IPS-15b (cell line): ENCODE results near the gene CBLN2.

Experiments used
- H3K27me3 ChIP-seq: one replicate; pipeline ENCODE4 v1.6.1; 2013; ENCODE audit warnings: low read length; ENCODE audit not compliant: control insufficient read depth, insufficient read depth
- H3K36me3 ChIP-seq: one replicate; pipeline ENCODE4 v1.6.1; 2013; ENCODE audit warnings: low read length; ENCODE audit not compliant: control insufficient read depth, insufficient read depth
- H3K4me1 ChIP-seq: one replicate; pipeline ENCODE4 v1.6.1; 2013; ENCODE audit warnings: mild to moderate bottlenecking, low read length; ENCODE audit not compliant: control insufficient read depth, insufficient read depth
- H3K4me3 ChIP-seq: one replicate; pipeline ENCODE4 v1.5.1; 2013; ENCODE audit warnings: low read depth, low read length
- H3K9ac ChIP-seq: one replicate; pipeline ENCODE4 v1.6.1; 2013; ENCODE audit warnings: low read depth, mild to moderate bottlenecking, low read length
- H3K9me3 ChIP-seq: one replicate; pipeline ENCODE4 v1.6.1; 2013; ENCODE audit warnings: mild to moderate bottlenecking, low read length; ENCODE audit not compliant: control insufficient read depth, insufficient read depth

The CBLN2 gene

GRCh38 chr18:72539901-72540300, 4.2 kb downstream of the CBLN2 start:
- H3K27me3 ChIP-seq, result peaks cover 82% of the 10 kb centered on the region
- no peak overlapping the region for H3K9ac ChIP-seq
- H3K9me3 ChIP-seq, result no peaks in the 10 kb centered on the region
- no peaks in the 10 kb centered on the region for H3K4me1 ChIP-seq
- no peak overlapping the region for H3K4me3 ChIP-seq
- H3K36me3 ChIP-seq, result no peaks in the 10 kb centered on the region

DNA sequence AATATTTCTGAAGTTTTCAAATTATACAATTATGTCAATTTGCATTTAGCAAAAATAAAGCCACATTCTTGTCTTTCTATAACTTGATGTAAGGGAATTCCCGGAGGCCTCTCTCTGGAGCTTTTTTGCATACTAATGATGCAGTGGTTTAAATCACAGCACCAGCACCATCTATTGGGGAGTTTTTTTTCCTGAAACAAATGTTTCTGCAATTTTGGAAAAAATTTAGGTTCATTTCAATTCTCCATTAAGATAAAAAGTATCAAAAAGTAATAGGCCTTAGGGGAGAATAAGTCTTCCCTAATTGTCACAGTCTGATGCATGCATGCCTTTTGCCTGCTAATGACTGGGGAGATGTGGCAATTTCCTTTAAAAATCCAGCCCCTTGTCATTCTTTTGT, 13.5 kb downstream of the CBLN2 start:
- Histone ChIP-seq H3K9me3 (no peaks in the 10 kb centered on the region), H3K9ac (no peak overlapping the region), H3K27me3 (peaks cover 3% of the 10 kb centered on the region), H3K4me3 (no peak overlapping the region), H3K36me3 (no peaks in the 10 kb centered on the region), H3K4me1 (no peaks in the 10 kb centered on the region)

DNA sequence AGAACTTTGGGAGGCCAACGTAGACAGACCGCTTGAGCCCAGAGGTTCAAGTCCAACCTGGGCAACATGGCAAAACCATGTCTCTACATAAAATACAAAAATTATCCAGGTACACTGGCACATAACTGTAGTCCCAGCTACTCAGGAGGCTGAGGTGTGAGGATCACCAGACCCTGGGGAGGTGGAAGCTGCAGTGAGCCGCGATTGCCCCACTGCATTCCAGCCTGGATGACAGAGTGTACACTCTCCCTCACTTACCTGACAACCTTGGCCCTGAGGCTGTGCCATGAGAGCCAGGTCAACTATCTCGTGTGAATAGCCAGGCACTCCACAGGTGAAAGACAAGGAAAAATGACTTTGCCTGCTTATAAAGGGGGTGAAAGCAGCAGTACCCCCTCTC, 39.3 kb downstream of the CBLN2 start:
- H3K36me3 ChIP-seq, result no peaks in the 10 kb centered on the region
- no peak overlapping the region for H3K4me3 ChIP-seq
- no peaks in the 10 kb centered on the region for H3K9me3 ChIP-seq
- no peak overlapping the region for H3K9ac ChIP-seq
- no peaks in the 10 kb centered on the region for H3K27me3 ChIP-seq
- H3K4me1 ChIP-seq, result no peaks in the 10 kb centered on the region

DNA sequence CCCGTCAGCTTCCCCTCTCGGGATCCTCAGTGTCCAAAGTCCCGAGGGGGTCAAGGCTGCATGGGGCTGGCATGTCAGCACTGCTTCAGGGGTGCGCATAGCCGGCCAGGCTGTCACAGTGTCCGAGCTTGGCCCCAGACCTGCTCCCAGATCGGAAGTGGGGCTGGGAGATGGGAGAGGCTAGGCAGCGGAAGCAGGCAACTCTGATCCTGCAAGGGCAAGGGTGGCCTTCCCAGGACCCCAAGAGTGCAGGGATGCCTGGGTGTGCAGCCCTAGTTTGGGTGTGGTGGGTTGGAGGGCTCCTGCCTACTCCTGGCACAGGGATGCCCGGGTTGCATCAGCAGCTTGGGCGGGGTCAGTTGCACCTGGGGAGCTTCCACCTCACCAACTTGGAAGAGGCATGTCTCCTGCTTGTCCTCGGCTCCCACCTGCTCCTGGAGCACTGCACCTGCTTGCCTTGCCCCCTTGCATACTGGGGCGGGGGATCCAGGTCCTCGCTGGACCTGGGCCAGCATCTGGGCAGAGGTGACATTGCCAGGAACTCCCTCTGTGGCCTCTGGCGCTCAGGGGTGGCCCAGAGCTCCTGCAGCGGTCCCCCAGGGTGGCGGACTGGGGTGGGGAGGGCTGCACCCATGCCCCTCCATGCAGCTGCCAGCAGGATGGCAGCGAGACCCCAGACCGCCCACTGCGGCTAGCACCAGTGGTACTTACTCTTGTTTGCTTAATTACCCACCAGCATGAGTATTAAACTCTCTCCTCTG, 41.3 kb downstream of the CBLN2 start:
- H3K27me3 ChIP-seq, result no peaks in the 10 kb centered on the region
- no peak overlapping the region for H3K4me3 ChIP-seq
- H3K9me3 ChIP-seq, result no peaks in the 10 kb centered on the region
- no peaks in the 10 kb centered on the region for H3K36me3 ChIP-seq
- no peaks in the 10 kb centered on the region for H3K4me1 ChIP-seq
- no peak overlapping the region for H3K9ac ChIP-seq

DNA sequence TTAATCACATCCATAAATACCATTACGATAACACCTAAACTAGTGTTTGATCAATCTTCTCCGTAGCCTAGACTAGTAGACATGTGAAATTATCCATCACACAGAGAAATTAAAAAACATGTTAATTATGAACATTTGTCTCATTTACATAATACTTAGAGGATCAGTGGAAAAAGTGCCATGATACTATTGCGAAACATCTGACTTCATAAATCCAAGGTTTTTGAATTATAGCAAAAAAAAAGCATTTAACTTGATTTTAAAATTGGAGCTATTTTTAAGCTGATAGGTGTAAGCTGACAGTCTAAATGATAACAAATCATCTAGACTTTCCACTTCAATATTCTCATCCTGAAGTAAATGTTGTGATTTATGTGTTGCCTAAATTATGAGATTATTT, 51.6 kb downstream of the CBLN2 start:
- no peak overlapping the region for H3K4me3 ChIP-seq
- no peak overlapping the region for H3K9ac ChIP-seq
- no peaks in the 10 kb centered on the region for H3K36me3 ChIP-seq
- H3K27me3 ChIP-seq, result no peaks in the 10 kb centered on the region
- H3K4me1 ChIP-seq, result no peaks in the 10 kb centered on the region
- no peaks in the 10 kb centered on the region for H3K9me3 ChIP-seq
